Fibroblast of upper back skin (primary cell): ENCODE data around the gene CCR7.
A peak's percentile ranks its signal among the peaks of the same experiment; 100 is the strongest.

Experiments
- DNase-seq: peaks from one replicate; pipeline ENCODE4 v3.0.0-alpha.2; 2013

Gene CCR7

GRCh38 chr17:40564883-40565768 lies at the start of gene CCR7:
CCR7 (minus strand) TSS chr17:40565472; CDS start chr17:40565409, 63 bp downstream.
- no peak for DNase-seq

GRCh38 chr17:40614431-40615067 lies 49.3 kb upstream of the CCR7 start:
- no peak for DNase-seq

GRCh38 chr17:40613467-40614154 lies 48.3 kb upstream of the CCR7 start:
- DNase-seq: no peak

GRCh38 chr17:40612599-40613244 lies 47.5 kb upstream of the CCR7 start:
- no peak for DNase-seq

- DNase-seq: no peak
These were observed 46.7 kb upstream of the CCR7 start for GRCh38 chr17:40611840-40612474.

- no peak for DNase-seq
These were observed 45.1 kb upstream of the CCR7 start for GRCh38 chr17:40610359-40610758.

GRCh38 chr17:40608061-40608581 lies 42.8 kb upstream of the CCR7 start:
- no peak for DNase-seq

- no peak for DNase-seq
These were observed 42.4 kb upstream of the CCR7 start for GRCh38 chr17:40607641-40608040.

GRCh38 chr17:40606548-40607353 lies 41.5 kb upstream of the CCR7 start:
- no peak for DNase-seq

GRCh38 chr17:40605306-40605705 lies 40.0 kb upstream of the CCR7 start:
- no peak for DNase-seq

GRCh38 chr17:40604327-40605080 lies 39.2 kb upstream of the CCR7 start:
- no peak for DNase-seq

- no peak for DNase-seq
These were observed 37.5 kb upstream of the CCR7 start for GRCh38 chr17:40602445-40603443.

GRCh38 chr17:40600486-40601046 lies 35.3 kb upstream of the CCR7 start:
- DNase-seq: no peak

- DNase-seq: no peak
These were observed 34.1 kb upstream of the CCR7 start for GRCh38 chr17:40599468-40599763.

- peak; percentile 23 for DNase-seq
These were observed 33.6 kb upstream of the CCR7 start for GRCh38 chr17:40598619-40599467.

GRCh38 chr17:40598301-40598618 lies 33.0 kb upstream of the CCR7 start:
- no peak for DNase-seq

- DNase-seq: no peak
These were observed 32.5 kb upstream of the CCR7 start for GRCh38 chr17:40597556-40598300.

GRCh38 chr17:40597156-40597555 lies 31.9 kb upstream of the CCR7 start:
- no peak for DNase-seq
